DMS53 (cell line): Measurements from ENCODE around the gene FBXO36.

Experiments
- DNase-seq: peaks from one replicate; lab custom pipeline; 2025; lab: John Stamatoyannopoulos, UW

Gene FBXO36

DNA sequence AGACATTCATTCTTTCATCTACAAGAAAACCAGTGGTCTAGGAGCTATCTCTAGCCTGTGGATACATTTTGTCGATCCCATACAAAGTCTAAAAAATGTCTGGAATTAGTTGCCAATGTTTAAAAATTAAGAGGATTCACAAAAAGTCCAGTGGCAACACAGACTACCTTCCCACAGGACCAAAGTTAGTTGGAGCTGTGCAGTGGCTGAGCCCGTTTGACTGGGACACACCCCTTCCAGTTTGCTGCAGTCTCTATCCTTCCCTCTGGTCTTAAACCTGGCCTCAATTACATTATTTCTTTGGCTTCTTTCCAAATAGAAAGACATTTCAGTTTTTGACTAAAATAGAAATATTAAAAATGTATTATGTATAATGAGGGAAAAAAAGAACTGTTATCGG, 127.8 kb downstream of the FBXO36 start:
- DNase-seq = no peak

GRCh38 chr2:230052299-230052698, 130.0 kb downstream of the FBXO36 start:
- DNase-seq = no peak

- no peak for DNase-seq
Observed at GRCh38 chr2:230053753-230054478, 131.6 kb downstream of the FBXO36 start.

DNA sequence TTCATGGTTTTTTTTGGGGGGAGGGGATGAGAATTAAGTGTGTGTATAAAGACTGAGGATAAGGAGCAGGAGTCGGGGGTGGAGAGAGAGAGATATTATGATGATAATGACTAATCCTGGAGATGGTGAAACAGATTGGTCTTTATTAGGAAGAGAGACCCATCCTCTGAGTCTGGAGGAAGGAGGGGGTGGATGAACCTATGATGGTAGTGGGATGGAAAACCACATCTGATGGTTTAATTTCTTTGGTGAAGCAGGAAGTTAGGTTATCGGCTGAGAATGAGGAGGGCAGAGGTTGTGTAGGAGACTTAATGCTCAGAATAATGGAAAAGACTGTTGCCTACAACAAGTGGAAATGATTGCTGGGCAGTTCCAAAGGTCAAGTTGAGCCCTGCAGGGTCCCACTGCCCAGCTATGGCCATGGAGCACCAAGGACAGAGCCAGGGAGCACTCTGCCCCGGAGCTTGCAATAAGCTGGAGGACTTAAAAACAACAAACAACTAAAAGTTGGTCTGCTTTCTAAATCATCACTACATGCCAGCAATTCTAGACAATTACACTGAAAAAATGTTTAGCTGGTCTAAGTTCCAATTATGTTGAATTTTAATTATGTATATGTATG, 138.5 kb downstream of the FBXO36 start:
- no peak for DNase-seq
